ENCODE results near the gene THBS3. TPM values are rescaled to one million over a fixed set of nuclear protein-coding genes. Genes with fewer than 3 reads are reported as not detected.
A peak's percentile ranks its signal among the peaks of the same experiment; 100 is the strongest.

Gene THBS3
- total and polyA plus RNA-seq, 9 of the 15 experiments (the other 6 are each of a cell fraction or from before 2014, with no cell fraction given), result 0.59 to 8.3 (median 3.2) TPM

DNA sequence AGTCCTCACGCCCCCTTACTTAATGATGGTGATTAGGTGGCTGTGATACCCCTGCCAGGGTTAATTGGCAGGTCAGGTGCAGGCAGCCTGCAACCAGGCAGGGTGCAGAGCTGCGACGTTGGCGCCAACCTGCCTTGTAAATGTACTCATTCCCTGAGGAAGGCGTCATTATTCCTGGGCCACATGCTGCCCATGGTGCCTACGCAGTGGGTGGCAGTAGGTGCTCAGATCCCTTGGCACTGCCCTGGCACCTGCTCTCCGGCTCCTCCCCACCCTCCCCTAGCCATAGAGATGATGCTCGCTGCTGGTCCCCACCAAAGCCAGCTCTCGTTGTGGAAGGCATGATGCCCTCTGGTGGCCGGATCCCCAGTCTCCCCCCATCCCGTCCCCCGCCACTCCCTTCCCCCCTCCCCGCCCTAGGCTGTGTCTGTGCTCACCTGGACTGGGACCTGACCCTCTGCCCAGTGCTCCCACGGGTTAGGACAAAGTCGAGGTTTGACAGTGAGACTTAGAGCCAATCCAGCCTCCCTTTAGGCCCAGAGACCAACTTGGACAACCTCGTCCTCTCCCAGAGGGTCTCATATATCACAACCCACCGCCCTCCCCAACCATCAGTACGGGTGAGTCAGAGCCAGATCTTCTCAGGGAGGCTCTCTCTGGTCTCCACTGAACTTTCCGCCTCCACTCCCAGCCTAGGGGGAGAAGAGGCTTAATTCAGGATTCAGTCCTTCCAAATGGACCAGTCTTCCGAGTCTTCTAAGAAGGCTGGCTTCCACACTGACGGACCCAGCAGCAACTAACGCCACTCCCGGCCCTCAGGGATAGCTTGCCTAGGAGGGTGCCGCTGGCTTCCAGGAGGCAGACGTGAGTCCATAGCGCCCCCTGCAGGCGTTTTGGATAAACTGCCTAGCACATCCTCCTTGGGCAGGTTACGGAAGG is 40.3 kb downstream of the THBS3 start (continued):
- TF ChIP-seq PHF20 (IDR thresholded peaks at IDR 0.05; ENCODE audit: partially characterized antibody) (no peak), KLF10 (CRISPR knock-in tag; IDR thresholded peaks at IDR 0.05) (no peak), XRCC3 (IDR thresholded peaks at IDR 0.05) (no peak), ZBTB1 (CRISPR knock-in tag; IDR thresholded peaks at IDR 0.05; ENCODE audit: borderline replicate concordance, low read depth) (no peak), GATAD2A (IDR thresholded peaks at IDR 0.05) (no peak), NR3C1 (CRISPR knock-in tag; IDR thresholded peaks at IDR 0.05) (no peak), CXXC5 (CRISPR knock-in tag; IDR thresholded peaks at IDR 0.05) (peak; percentile 40), TAF7 (tag; IDR thresholded peaks at IDR 0.05) (no peak), YBX1 (IDR thresholded peaks at IDR 0.05) (no peak), ZNF41 (CRISPR knock-in tag; conservative IDR thresholded peaks at IDR 0.05) (no peak), ZNF224 (CRISPR knock-in tag; IDR thresholded peaks at IDR 0.05) (no peak), SRSF7 (optimal IDR thresholded peaks at IDR 0.05; ENCODE audit: low read depth, low read length) (no peak), POLR3A (IDR thresholded peaks at IDR 0.05; ENCODE audit: borderline replicate concordance, extremely low read depth, insufficient read depth, insufficient read length) (no peak), PRPF4 (IDR thresholded peaks at IDR 0.05; ENCODE audit: insufficient read depth, low read depth, low read length, poor library complexity, severe bottlenecking) (no peak), ZNF696 (CRISPR knock-in tag; conservative IDR thresholded peaks at IDR 0.05) (no peak), CREM (IDR thresholded peaks at IDR 0.05; ENCODE audit: low read depth) (no peak), RREB1 (CRISPR knock-in tag; IDR thresholded peaks at IDR 0.05) (no peak; the same call in 1 of the 2 replicates), TCFL5 (CRISPR knock-in tag; conservative IDR thresholded peaks at IDR 0.05) (no peak)
- TF ChIP-seq, protein P1, sequence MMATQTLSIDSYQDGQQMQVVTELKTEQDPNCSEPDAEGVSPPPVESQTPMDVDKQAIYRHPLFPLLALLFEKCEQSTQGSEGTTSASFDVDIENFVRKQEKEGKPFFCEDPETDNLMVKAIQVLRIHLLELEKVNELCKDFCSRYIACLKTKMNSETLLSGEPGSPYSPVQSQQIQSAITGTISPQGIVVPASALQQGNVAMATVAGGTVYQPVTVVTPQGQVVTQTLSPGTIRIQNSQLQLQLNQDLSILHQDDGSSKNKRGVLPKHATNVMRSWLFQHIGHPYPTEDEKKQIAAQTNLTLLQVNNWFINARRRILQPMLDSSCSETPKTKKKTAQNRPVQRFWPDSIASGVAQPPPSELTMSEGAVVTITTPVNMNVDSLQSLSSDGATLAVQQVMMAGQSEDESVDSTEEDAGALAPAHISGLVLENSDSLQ (IDR thresholded peaks at IDR 0.05), result no peak
